GM12878 (cell line): ENCODE results near the gene ACSM5.

Experiments
- CTCF ChIP-seq, 3 experiments: IDR thresholded peaks in 2 of 3; conservative IDR thresholded peaks in 1 of 3; 2 replicates each; pipeline ENCODE4 v1.5.1; 2011; ENCODE audit warnings: low read depth in 3 of 3, low read length in 3 of 3, mild to moderate bottlenecking in 3 of 3, control low read depth in 2 of 3, moderate library complexity in 2 of 3, inconsistent platforms in 1 of 3, mixed read lengths in 1 of 3; ENCODE audit not compliant: control insufficient read depth in 2 of 3, insufficient read depth in 1 of 3; ENCODE audit errors: extremely low read depth in 1 of 3
- E2F8 ChIP-seq: fragments of 450-650 bp; IDR thresholded peaks from 2 replicates; pipeline ENCODE4 v1.6.1; 2018; ENCODE audit warnings: mild to moderate bottlenecking, low read depth, moderate library complexity; ENCODE audit not compliant: partially characterized antibody
- EGR1 ChIP-seq, 2 experiments: IDR thresholded peaks; 1 replicate in 1 of 2; 2 replicates in 1 of 2; pipeline ENCODE4 v1.6.1; 2011 to 2012; ENCODE audit warnings: low read depth in 2 of 2, low read length in 2 of 2, borderline replicate concordance in 1 of 2, mild to moderate bottlenecking in 1 of 2, moderate library complexity in 1 of 2
- LARP7 ChIP-seq: fragments of 450-650 bp; IDR thresholded peaks from 2 replicates; pipeline ENCODE4 v1.6.1; 2017; ENCODE audit warnings: mild to moderate bottlenecking
- TF ChIP-seq, protein P1 (sequence below): fragments of 450-650 bp; IDR thresholded peaks from 2 replicates; pipeline ENCODE4 v1.6.1; 2016; ENCODE audit warnings: mild to moderate bottlenecking

GRCh38 chr16:20409398-20410120, at the start of gene ACSM5:
- TF ChIP-seq EGR1 (IDR thresholded peaks at IDR 0.05; ENCODE audit: borderline replicate concordance in 1 of 2, low read depth in 2 of 2, low read length in 2 of 2) (no peak), CTCF (IDR thresholded peaks at IDR 0.05 in 2 of 3, conservative IDR thresholded peaks at IDR 0.05 in 1 of 3; ENCODE audit: control insufficient read depth in 2 of 3, extremely low read depth in 1 of 3, insufficient read depth in 1 of 3, low read depth in 3 of 3, low read length in 3 of 3) (no peak), LARP7 (no peak), E2F8 (no peak)
- TF ChIP-seq, protein P1, sequence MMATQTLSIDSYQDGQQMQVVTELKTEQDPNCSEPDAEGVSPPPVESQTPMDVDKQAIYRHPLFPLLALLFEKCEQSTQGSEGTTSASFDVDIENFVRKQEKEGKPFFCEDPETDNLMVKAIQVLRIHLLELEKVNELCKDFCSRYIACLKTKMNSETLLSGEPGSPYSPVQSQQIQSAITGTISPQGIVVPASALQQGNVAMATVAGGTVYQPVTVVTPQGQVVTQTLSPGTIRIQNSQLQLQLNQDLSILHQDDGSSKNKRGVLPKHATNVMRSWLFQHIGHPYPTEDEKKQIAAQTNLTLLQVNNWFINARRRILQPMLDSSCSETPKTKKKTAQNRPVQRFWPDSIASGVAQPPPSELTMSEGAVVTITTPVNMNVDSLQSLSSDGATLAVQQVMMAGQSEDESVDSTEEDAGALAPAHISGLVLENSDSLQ, result no peak
